ENCODE data around the gene BIRC7. TPM values are rescaled to one million over a fixed set of nuclear protein-coding genes. Genes with fewer than 3 reads are reported as not detected.

BIRC7 gene
- total RNA-seq, 1 donor from 2014 or later, result 0.27 TPM

DNA sequence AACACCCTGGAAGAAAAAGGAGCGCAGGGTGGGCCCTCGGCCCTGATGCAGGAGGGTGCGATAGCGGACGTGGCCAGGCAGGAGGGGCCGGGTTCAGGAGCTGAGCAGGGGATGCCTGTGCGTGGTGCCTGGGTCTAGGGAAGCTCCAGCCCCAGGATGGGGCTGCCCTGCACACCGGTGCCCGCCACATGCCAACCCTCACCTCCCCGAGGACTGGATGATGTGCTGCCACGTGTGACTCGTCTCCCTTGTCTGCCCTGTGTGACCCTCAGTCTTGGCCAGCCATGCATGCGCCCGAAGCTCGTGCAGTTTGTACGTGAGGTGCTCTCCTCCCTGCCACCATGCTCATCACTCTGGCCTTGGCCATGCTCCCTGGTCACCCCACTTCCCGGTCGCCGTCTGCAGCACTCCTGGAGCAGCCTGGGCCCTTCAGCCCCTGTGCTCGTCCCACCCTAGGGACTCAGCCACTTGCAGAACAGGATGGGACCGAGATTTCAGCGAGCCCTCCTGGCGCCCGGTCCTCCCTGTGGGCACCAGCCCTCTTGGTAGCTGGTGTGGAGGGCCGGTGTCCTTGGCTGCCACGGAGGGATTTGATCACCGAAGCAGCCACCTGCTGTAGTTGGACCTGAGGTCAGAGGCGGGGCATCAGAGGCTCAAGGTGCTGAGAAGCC lies 53.0 kb downstream of the BIRC7 start:
- no peaks in the 10 kb centered on the region for H3K9me3 ChIP-seq (replicated peaks)
- no peak overlapping the region for H3K27ac ChIP-seq (replicated peaks)
- no peak for DNase-seq
- H3K36me3 ChIP-seq, result peaks cover 40% of the 10 kb centered on the region
- intact Hi-C loops (cut with micrococcal nuclease), result no loop called here
- peaks cover 9% of the 10 kb centered on the region for H3K4me1 ChIP-seq
- no peak overlapping the region for H3K4me3 ChIP-seq
- peaks cover 9% of the 10 kb centered on the region for H3K27me3 ChIP-seq (ENCODE audit: low read depth)
- TF ChIP-seq CTCF (IDR thresholded peaks at IDR 0.05; ENCODE audit: borderline replicate concordance), result no peak

- H3K4me1 ChIP-seq, result peaks cover 9% of the 10 kb centered on the region
- no peak for TF ChIP-seq CTCF (IDR thresholded peaks at IDR 0.05; ENCODE audit: borderline replicate concordance)
- peaks cover 15% of the 10 kb centered on the region for H3K27me3 ChIP-seq (ENCODE audit: low read depth)
- no peaks in the 10 kb centered on the region for H3K9me3 ChIP-seq (replicated peaks)
- peaks cover 37% of the 10 kb centered on the region for H3K36me3 ChIP-seq
- no peak for DNase-seq
- no peak overlapping the region for H3K4me3 ChIP-seq
- intact Hi-C loops (cut with micrococcal nuclease), result no loop called here
- no peak overlapping the region for H3K27ac ChIP-seq (replicated peaks)
These were observed 53.8 kb downstream of the BIRC7 start for GRCh38 chr20:63289311-63290135.

Small RNAs within 50 kb of the gene (microRNA-seq; reads per million reads assigned to microRNA genes)
- gene MIR3196 (not detected), gene MIR4326 (not detected)

Other genes starting within 250 kb of the BIRC7 start
- gene BHLHE23, start 228.9 kb upstream of the BIRC7 start, total RNA-seq, result not detected
- gene YTHDF1, start 19.8 kb upstream of the BIRC7 start, total RNA-seq, result 22.2 TPM
- not detected for gene NKAIN4, start 18.6 kb downstream of the BIRC7 start, total RNA-seq
- 33.4 TPM for gene ARFGAP1, start 36.9 kb downstream of the BIRC7 start, total RNA-seq
- not detected for gene COL20A1, start 57.3 kb downstream of the BIRC7 start, total RNA-seq
- gene CHRNA4, start 125.4 kb downstream of the BIRC7 start, total RNA-seq, result 0.38 TPM
- 2.3 TPM for gene KCNQ2, start 236.8 kb downstream of the BIRC7 start, total RNA-seq

Measured in left ventricle myocardium inferior (tissue), 1 donor.